Natural killer cell (primary cell): ENCODE results near the gene MT1E. TPM values are rescaled to one million over a fixed set of nuclear protein-coding genes. Genes with fewer than 3 reads are reported as not detected.

ENCODE experiments used
- ATAC-seq, 3 donors: fragments of 150-1000 bp in 2 of 3; fragments of 200-7000 bp in 1 of 3; cut with Tn5 transposase; 1 replicate in 1 of 3; 2 replicates in 2 of 3; pipeline ENCODE4 v1.10.0; 2021; ENCODE audit warnings: mild to moderate bottlenecking in 2 of 3, moderate library complexity in 2 of 3
- DNase-seq, 2 donors: peaks; one replicate each; pipeline versions ENCODE4 v3.0.0 to v3.0.0-alpha.2; 2013 to 2021; ENCODE audit warnings: mixed read lengths in 1 of 2
- H3K27ac ChIP-seq: one replicate; pipeline ENCODE4 v1.5.1; 2013; ENCODE audit warnings: mild to moderate bottlenecking, low read length
- H3K27me3 ChIP-seq: one replicate; pipeline ENCODE4 v1.6.1; 2013; ENCODE audit warnings: low read length; ENCODE audit not compliant: control insufficient read depth, insufficient read depth
- H3K36me3 ChIP-seq: one replicate; pipeline ENCODE4 v1.6.1; 2013; ENCODE audit warnings: low read length; ENCODE audit not compliant: control insufficient read depth, insufficient read depth
- H3K4me1 ChIP-seq: one replicate; pipeline ENCODE4 v1.6.1; 2013; ENCODE audit warnings: low read length; ENCODE audit not compliant: control insufficient read depth, insufficient read depth
- H3K4me3 ChIP-seq: one replicate; pipeline ENCODE4 v1.5.1; 2013; ENCODE audit warnings: low read length
- H3K9me3 ChIP-seq: one replicate; pipeline ENCODE4 v1.6.1; 2013; ENCODE audit warnings: low read length; ENCODE audit not compliant: control insufficient read depth, insufficient read depth
- H3K27ac Mint-ChIP-seq, 2 donors: one replicate each; pipeline ENCODE4 v1.8.0; 2022; ENCODE audit warnings: mild to moderate bottlenecking in 2 of 2, mixed read lengths in 2 of 2, moderate library complexity in 1 of 2
- H3K27me3 Mint-ChIP-seq, 2 donors: one replicate each; pipeline ENCODE4 v1.8.0; 2022; ENCODE audit warnings: low read depth in 2 of 2, mixed read lengths in 2 of 2
- H3K36me3 Mint-ChIP-seq: one replicate; pipeline ENCODE4 v1.8.0; 2022; ENCODE audit warnings: mixed read lengths
- H3K4me1 Mint-ChIP-seq, 2 donors: one replicate each; pipeline ENCODE4 v1.8.0; 2022; ENCODE audit warnings: mixed read lengths in 2 of 2
- H3K4me3 Mint-ChIP-seq: one replicate; pipeline ENCODE4 v1.8.0; 2022; ENCODE audit warnings: mild to moderate bottlenecking, moderate library complexity, mixed read lengths
- H3K9me3 Mint-ChIP-seq, 2 donors: one replicate each; pipeline ENCODE4 v1.8.0; 2022; ENCODE audit warnings: mixed read lengths in 2 of 2
- WGBS: methylation state at CpG from one replicate; pipeline ENCODE4 v1.1.7; 2013; ENCODE audit warnings: missing lambda C conversion rate; ENCODE audit not compliant: insufficient coverage; 5-methylcytosine and 5-hydroxymethylcytosine counted together
- intact Hi-C: fragments of 100-400 bp; cut with micrococcal nuclease; formaldehyde crosslinking; loops from one replicate; pipeline ENCODE4 v1.14.2; 2022
- total RNA-seq, 4 donors: library from RNA; stranded (reverse); fragments of 120-200 nt in 1 of 4; gene quantifications; one replicate each; pipeline versions ENCODE4 v1.2.3 to v1.2.4, GENCODE V29; 2013 to 2022
- TF ChIP-seq, protein P1 (sequence below): fragments of 200-600 bp; IDR thresholded peaks from one replicate; pipeline ENCODE4 v1.8.0; 2022; ENCODE audit warnings: antibody characterized with exemption

MT1E gene
- total RNA-seq, 3 donors from 2014 or later (not counting 1 experiment from before 2014, with no cell fraction given), result 0.40 to 3.2 TPM; not detected in 1

DNA sequence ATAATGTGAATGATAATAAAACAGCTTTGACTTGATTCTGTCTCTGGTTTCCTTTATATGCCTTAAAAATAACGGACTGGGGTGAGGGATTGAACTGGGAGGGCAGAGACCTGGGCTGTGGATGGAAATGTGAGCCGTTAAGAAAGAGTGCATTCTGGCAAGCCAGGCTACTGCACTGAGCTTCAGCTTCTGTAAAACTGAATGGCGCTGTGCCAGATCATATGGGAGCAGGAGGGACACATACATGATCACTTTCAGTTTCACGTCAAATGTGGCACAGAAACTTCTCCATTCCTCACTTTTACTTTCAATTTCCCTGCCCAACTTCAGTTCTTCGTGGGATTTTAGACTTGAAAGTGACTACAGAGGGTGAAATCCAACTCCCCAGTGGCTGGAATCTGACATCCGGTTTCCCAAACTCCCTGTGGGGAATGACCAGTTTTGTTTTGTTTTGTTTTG lies 16.1 kb upstream of the MT1E start:
- DNase-seq, result peak; percentile 52 to 95
- Histone ChIP-seq H3K9me3 (no peaks in the 10 kb centered on the region), H3K27ac (peak overlapping the region; percentile 87), H3K36me3 (no peaks in the 10 kb centered on the region), H3K27me3 (no peaks in the 10 kb centered on the region), H3K4me3 (peak overlapping the region; percentile 59), H3K4me1 (peaks cover 47% of the 10 kb centered on the region)
- no peaks in the 10 kb centered on the region for H3K9me3 Mint-ChIP-seq
- peak; percentile 42 to 59 (median 43) for ATAC-seq
- H3K27me3 Mint-ChIP-seq, result peaks cover 0 to 3% of the 10 kb centered on the region in 2 donors
- H3K27ac Mint-ChIP-seq, result peak overlapping the region; percentile 89 to 96
- WGBS, result 1% methylated on average over 6 of the region's 6 CpGs
- H3K4me1 Mint-ChIP-seq, result peaks cover 50 to 51% of the 10 kb centered on the region in 2 donors
- intact Hi-C loops, result no loop called here
- TF ChIP-seq, protein P1, sequence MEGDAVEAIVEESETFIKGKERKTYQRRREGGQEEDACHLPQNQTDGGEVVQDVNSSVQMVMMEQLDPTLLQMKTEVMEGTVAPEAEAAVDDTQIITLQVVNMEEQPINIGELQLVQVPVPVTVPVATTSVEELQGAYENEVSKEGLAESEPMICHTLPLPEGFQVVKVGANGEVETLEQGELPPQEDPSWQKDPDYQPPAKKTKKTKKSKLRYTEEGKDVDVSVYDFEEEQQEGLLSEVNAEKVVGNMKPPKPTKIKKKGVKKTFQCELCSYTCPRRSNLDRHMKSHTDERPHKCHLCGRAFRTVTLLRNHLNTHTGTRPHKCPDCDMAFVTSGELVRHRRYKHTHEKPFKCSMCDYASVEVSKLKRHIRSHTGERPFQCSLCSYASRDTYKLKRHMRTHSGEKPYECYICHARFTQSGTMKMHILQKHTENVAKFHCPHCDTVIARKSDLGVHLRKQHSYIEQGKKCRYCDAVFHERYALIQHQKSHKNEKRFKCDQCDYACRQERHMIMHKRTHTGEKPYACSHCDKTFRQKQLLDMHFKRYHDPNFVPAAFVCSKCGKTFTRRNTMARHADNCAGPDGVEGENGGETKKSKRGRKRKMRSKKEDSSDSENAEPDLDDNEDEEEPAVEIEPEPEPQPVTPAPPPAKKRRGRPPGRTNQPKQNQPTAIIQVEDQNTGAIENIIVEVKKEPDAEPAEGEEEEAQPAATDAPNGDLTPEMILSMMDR, result no peak
- peak overlapping the region; percentile 95 for H3K4me3 Mint-ChIP-seq
- H3K36me3 Mint-ChIP-seq, result no peaks in the 10 kb centered on the region

DNA sequence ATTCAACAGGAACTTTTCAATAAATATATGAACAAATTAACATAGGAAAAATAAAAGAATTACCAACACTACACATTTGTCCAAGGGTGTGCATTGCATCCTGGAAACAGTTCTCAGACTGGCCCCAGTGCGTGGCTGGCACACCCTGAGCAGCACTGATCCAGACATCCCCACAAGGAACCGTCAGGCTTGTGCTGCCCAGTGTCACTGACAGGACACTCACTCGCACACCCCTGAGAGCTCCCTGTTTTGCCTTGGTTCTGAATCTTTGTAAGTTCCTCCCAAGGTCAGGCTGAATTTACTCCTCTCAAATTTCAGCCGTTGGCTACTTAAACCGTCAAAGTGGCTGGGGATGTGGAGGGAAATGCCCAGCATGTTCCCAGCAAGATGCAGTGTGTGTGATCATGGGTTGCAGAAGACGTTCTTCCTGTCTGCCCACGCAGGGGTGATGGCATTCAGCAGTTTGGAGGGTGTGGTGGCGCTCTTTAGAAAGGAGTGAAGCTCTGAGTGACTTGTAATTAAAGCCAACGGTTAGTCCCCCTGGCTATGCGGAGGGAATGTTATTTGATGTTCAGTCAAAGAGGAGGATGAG lies 15.5 kb upstream of the MT1E start:
- intact Hi-C loops, result no loop called here
- ATAC-seq (peak; percentile 13 to 67 (median 65)), DNase-seq (peak in 1 of 2 donors; percentile 91)
- H3K4me3 Mint-ChIP-seq, result peak overlapping the region; percentile 95
- H3K27me3 Mint-ChIP-seq, result peaks cover 0 to 3% of the 10 kb centered on the region in 2 donors
- peaks cover 50 to 51% of the 10 kb centered on the region in 2 donors for H3K4me1 Mint-ChIP-seq
- TF ChIP-seq, protein P1, result no peak
- no peaks in the 10 kb centered on the region for H3K36me3 Mint-ChIP-seq
- Histone ChIP-seq H3K27me3 (no peaks in the 10 kb centered on the region), H3K4me3 (peak overlapping the region; percentile 59), H3K36me3 (no peaks in the 10 kb centered on the region), H3K27ac (peak overlapping the region; percentile 87), H3K4me1 (peaks cover 47% of the 10 kb centered on the region), H3K9me3 (no peaks in the 10 kb centered on the region)
- WGBS, result 28% methylated on average over 10 of the region's 10 CpGs
- H3K9me3 Mint-ChIP-seq, result no peaks in the 10 kb centered on the region
- peak overlapping the region; percentile 89 to 96 for H3K27ac Mint-ChIP-seq

DNA sequence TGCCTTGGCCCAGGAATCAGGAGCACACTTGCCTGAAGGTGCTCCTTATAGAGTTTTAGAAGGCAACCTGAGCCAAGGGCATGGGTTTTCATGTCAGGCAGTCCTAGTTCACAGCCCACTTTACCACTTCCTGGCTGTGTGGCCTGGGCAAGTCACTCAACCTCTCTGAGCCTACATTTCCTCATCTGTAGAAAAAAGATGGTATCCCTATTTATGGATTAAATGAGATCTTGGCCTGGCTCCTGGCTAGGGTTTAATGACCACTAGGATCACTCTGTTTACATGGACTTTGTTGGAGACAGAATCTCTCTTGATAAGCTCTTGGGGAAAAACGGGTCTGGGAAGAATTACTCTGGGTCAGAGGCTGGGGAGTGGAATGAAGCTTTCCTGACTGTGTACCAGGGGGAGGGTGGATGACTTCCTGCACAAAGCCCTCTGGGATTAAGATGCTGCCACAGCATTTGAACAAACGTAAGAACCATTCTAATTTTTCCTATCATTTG lies 14.9 kb upstream of the MT1E start:
- TF ChIP-seq, protein P1, result no peak
- Mint-ChIP-seq H3K9me3 (no peaks in the 10 kb centered on the region), H3K27ac (peak overlapping the region; percentile 89 to 96), H3K4me1 (peaks cover 50 to 51% of the 10 kb centered on the region in 2 donors), H3K4me3 (peak overlapping the region; percentile 95), H3K27me3 (peaks cover 0 to 4% of the 10 kb centered on the region in 2 donors), H3K36me3 (no peaks in the 10 kb centered on the region)
- no peak overlapping the region for H3K4me3 ChIP-seq
- intact Hi-C loops, result no loop called here
- H3K9me3 ChIP-seq, result no peaks in the 10 kb centered on the region
- DNase-seq (no peak), ATAC-seq (peak in 1 of 3 donors; percentile 25)
- H3K36me3 ChIP-seq, result no peaks in the 10 kb centered on the region
- peaks cover 47% of the 10 kb centered on the region for H3K4me1 ChIP-seq
- 65% methylated on average over 2 of the region's 2 CpGs for WGBS
- peak overlapping the region; percentile 87 for H3K27ac ChIP-seq
- no peaks in the 10 kb centered on the region for H3K27me3 ChIP-seq
